Loucy (cell line): ENCODE results near the gene PHGDH.

ENCODE experiments used
- H2AFZ ChIP-seq: fragments of 200-600 bp; sonication (generic); 2 replicates; pipeline ENCODE4 v1.6.0; 2016; ENCODE audit warnings: antibody characterized with exemption, mild to moderate bottlenecking, low read length, moderate library complexity
- H3F3A ChIP-seq: fragments of 200-600 bp; 2 replicates; pipeline ENCODE4 v1.6.0; 2016; ENCODE audit warnings: antibody characterized with exemption, low read depth, mild to moderate bottlenecking
- H3K27me3 ChIP-seq: fragments of 200-600 bp; sonication (generic); 2 replicates; pipeline ENCODE4 v1.6.1; 2014; ENCODE audit warnings: low read length, mild to moderate bottlenecking; ENCODE audit not compliant: insufficient read depth, poor library complexity, severe bottlenecking
- H3K36me3 ChIP-seq: fragments of 200-600 bp; sonication (generic); 2 replicates; pipeline ENCODE4 v1.6.1; 2016; ENCODE audit warnings: low read length; ENCODE audit not compliant: insufficient read depth
- H3K4me1 ChIP-seq: fragments of 200-600 bp; sonication (generic); 2 replicates; pipeline ENCODE4 v1.5.1; 2014; ENCODE audit warnings: low read length, mild to moderate bottlenecking; ENCODE audit not compliant: insufficient read depth, poor library complexity, severe bottlenecking
- H3K4me2 ChIP-seq: fragments of 200-600 bp; sonication (generic); 2 replicates; pipeline ENCODE4 v1.6.0; 2014; ENCODE audit warnings: antibody characterized with exemption, low read length, low read depth, mild to moderate bottlenecking; ENCODE audit not compliant: poor library complexity, severe bottlenecking
- H3K4me3 ChIP-seq: fragments of 200-600 bp; sonication (generic); 2 replicates; pipeline ENCODE4 v1.5.1; 2014; ENCODE audit warnings: low read length, mild to moderate bottlenecking, mixed read lengths; ENCODE audit not compliant: poor library complexity, severe bottlenecking
- H3K79me2 ChIP-seq: fragments of 200-600 bp; sonication (generic); 2 replicates; pipeline ENCODE4 v1.6.1; 2014; ENCODE audit warnings: low read length; ENCODE audit not compliant: insufficient read depth
- H3K9ac ChIP-seq: fragments of 200-600 bp; sonication (generic); 2 replicates; pipeline ENCODE4 v1.6.0; 2014; ENCODE audit warnings: mild to moderate bottlenecking, low read depth, low read length, moderate library complexity; ENCODE audit not compliant: poor library complexity, severe bottlenecking
- H3K9me2 ChIP-seq: fragments of 200-600 bp; sonication (generic); replicated peaks from 2 replicates; pipeline ENCODE4 v1.6.1; 2016; ENCODE audit warnings: low read depth, low read length, mixed read lengths
- H3K9me3 ChIP-seq: fragments of 200-600 bp; sonication (generic); 2 replicates; pipeline ENCODE4 v1.6.1; 2014; ENCODE audit warnings: mild to moderate bottlenecking, antibody characterized with exemption, low read length, low read depth; ENCODE audit not compliant: insufficient read depth
- H4K20me1 ChIP-seq: fragments of 200-600 bp; sonication (generic); 2 replicates; pipeline ENCODE4 v1.6.0; 2014; ENCODE audit warnings: antibody characterized with exemption, low read length, mild to moderate bottlenecking; ENCODE audit not compliant: insufficient read depth, poor library complexity, severe bottlenecking
- EZH2phosphoT487 ChIP-seq: fragments of 200-600 bp; IDR thresholded peaks from 2 replicates; pipeline ENCODE4 v1.6.1; 2018; ENCODE audit warnings: antibody characterized with exemption, mild to moderate bottlenecking, moderate library complexity, borderline replicate concordance
- TF ChIP-seq, protein P1 (sequence below): fragments of 200-600 bp; sonication (generic); conservative IDR thresholded peaks from 2 replicates; pipeline ENCODE4 v1.5.1; 2014; ENCODE audit warnings: mild to moderate bottlenecking, antibody characterized with exemption, low read length

The PHGDH gene

DNA sequence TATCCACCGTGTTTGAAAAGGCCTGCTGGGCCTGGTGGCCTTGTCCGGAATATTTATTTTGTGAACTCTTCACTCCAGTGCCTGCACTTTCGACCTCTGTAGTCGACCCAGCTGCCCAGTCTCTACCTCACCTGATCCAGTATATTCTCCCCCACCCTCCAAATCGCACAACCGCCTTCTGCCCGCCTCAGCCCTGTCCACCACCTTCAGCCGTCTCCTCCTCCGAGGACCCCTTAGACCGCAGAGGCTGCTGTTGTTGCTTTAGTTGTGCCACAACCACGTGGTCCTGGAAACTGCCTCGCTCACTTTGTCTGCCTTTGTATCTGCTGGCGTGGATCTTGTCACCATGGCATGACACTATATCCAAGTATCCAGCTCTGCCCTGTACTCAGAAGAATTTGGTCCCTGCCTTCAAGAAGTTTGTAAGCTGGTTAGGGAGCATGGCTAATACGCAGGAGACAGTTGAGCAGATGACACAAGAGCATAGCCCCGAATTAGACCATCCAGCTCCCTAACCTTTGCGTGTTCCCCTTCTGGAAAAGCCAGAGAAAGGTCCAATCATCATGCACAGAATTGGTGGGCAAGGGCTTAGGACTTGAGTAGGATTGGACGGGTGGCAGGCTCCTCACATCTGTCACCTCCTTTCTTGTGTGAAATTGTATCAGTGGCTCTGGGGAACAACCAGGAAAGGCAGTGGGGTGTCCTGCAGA, 1.5 kb downstream of the PHGDH start:
- Histone ChIP-seq H2AFZ (peak overlapping the region; percentile 60), H3K4me2 (peak overlapping the region; percentile 87), H3K4me3 (peak overlapping the region; percentile 99), H3K9me2 (no peaks in the 10 kb centered on the region), H3K9me3 (no peaks in the 10 kb centered on the region), H3F3A (no peaks in the 10 kb centered on the region), H4K20me1 (peaks cover 48% of the 10 kb centered on the region), H3K79me2 (peaks cover 64% of the 10 kb centered on the region), H3K27me3 (peaks cover 5% of the 10 kb centered on the region), H3K9ac (peak overlapping the region; percentile 97), H3K4me1 (peaks cover 51% of the 10 kb centered on the region), H3K36me3 (no peaks in the 10 kb centered on the region)
- TF ChIP-seq EZH2phosphoT487: no peak
- TF ChIP-seq, protein P1, sequence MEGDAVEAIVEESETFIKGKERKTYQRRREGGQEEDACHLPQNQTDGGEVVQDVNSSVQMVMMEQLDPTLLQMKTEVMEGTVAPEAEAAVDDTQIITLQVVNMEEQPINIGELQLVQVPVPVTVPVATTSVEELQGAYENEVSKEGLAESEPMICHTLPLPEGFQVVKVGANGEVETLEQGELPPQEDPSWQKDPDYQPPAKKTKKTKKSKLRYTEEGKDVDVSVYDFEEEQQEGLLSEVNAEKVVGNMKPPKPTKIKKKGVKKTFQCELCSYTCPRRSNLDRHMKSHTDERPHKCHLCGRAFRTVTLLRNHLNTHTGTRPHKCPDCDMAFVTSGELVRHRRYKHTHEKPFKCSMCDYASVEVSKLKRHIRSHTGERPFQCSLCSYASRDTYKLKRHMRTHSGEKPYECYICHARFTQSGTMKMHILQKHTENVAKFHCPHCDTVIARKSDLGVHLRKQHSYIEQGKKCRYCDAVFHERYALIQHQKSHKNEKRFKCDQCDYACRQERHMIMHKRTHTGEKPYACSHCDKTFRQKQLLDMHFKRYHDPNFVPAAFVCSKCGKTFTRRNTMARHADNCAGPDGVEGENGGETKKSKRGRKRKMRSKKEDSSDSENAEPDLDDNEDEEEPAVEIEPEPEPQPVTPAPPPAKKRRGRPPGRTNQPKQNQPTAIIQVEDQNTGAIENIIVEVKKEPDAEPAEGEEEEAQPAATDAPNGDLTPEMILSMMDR: no peak

DNA sequence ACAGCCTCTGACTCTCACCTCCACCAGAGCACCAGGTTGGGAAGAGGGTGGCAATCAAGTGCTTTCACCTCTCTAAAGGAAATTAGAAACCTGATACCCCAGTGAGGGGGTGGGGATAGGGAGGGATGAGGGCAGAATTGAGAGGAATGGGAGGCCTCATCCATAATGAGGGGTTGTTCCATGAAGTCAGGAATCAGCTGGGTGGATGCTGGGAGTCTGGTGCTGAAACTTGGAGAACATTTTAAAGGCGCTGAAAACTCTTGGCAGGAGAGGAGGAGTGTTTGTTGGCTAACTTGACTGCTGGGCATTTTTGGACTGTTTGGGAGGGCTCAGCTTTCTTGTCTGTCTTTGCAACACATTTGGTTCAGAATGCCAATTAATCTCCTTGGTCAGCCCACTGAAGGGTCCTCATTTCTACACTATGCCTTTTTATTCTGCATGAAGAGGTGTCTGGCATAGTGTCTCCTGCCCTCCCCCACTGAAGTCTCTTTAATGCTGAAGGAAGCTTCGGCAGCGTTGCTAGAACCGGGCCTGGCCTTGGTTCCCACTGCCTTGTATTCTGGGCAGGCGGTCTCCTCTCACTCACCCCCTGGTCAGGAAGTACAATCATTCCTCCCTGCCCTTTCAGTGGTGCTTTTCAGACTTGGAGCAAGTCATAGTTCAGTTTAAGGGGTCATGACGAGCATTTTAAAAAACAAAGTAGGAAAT, 2.2 kb downstream of the PHGDH start:
- Histone ChIP-seq H3K4me1 (peaks cover 58% of the 10 kb centered on the region), H3K4me2 (peak overlapping the region; percentile 87), H3K9me2 (no peaks in the 10 kb centered on the region)

DNA sequence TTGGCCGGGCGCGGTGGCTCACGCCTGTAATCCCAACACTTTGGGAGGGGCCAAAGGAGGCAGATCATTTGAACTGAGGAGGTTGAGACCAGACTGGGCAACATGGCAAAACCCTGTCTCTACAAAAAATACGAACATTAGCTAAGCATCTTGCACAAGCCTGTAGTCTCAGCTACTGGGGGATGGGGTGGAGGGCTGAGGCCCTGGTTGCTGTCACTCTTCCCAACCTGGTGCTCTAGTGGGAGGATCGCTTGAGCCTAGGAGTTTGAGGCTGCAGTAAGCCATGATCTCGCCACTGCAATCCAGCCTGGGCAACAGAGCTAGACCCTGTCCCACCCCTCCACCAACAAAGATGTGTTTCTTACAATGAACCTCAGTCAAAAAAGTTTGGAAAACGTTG, 2.8 kb downstream of the PHGDH start:
- H3F3A ChIP-seq: no peaks in the 10 kb centered on the region
- peaks cover 4% of the 10 kb centered on the region; the same call in 1 of the 2 replicates for H3K36me3 ChIP-seq
- H2AFZ ChIP-seq: no peak overlapping the region
- H3K27me3 ChIP-seq: peaks cover 5% of the 10 kb centered on the region
- peak overlapping the region; percentile 99 for H3K4me3 ChIP-seq
- H3K9ac ChIP-seq: peak overlapping the region; percentile 97
- peaks cover 65% of the 10 kb centered on the region for H3K4me1 ChIP-seq
- H3K9me3 ChIP-seq: no peaks in the 10 kb centered on the region
- TF ChIP-seq, protein P1: no peak
- TF ChIP-seq EZH2phosphoT487: no peak
- peaks cover 78% of the 10 kb centered on the region for H3K79me2 ChIP-seq
- no peaks in the 10 kb centered on the region for H3K9me2 ChIP-seq
- peaks cover 59% of the 10 kb centered on the region for H4K20me1 ChIP-seq
- peak overlapping the region; percentile 87 for H3K4me2 ChIP-seq

More for the DNA sequence above, 2.2 kb downstream of the PHGDH start:
- H3K4me3 ChIP-seq: peak overlapping the region; percentile 99
- no peak overlapping the region for H2AFZ ChIP-seq
- TF ChIP-seq, protein P1: no peak
- TF ChIP-seq EZH2phosphoT487: no peak
- H4K20me1 ChIP-seq: peaks cover 56% of the 10 kb centered on the region
- H3F3A ChIP-seq: no peaks in the 10 kb centered on the region
- H3K9me3 ChIP-seq: no peaks in the 10 kb centered on the region
- peaks cover 71% of the 10 kb centered on the region for H3K79me2 ChIP-seq
- no peaks in the 10 kb centered on the region for H3K36me3 ChIP-seq
- peak overlapping the region; percentile 97 for H3K9ac ChIP-seq
- peaks cover 5% of the 10 kb centered on the region for H3K27me3 ChIP-seq
